Measurements from ENCODE around the gene TIAM1. TPM values are rescaled to one million over a fixed set of nuclear protein-coding genes. Genes with fewer than 3 reads are reported as not detected.
A peak's percentile ranks its signal among the peaks of the same experiment; 100 is the strongest.

TIAM1 gene
- total RNA-seq, 1 experiment from 2014 or later = 18.8 TPM

GRCh38 chr21:31220575-31220974 is 123.5 kb downstream of the TIAM1 start:
- no peak for DNase-seq
- Histone ChIP-seq H3K36me3 (replicated peaks; ENCODE audit: control insufficient read depth, insufficient read depth, low read length) (no peaks in the 10 kb centered on the region), H3K27me3 (ENCODE audit: control insufficient read depth, insufficient read depth, low read length) (no peaks in the 10 kb centered on the region), H3K4me3 (ENCODE audit: insufficient read depth, low read depth, low read length) (no peak overlapping the region)

DNA sequence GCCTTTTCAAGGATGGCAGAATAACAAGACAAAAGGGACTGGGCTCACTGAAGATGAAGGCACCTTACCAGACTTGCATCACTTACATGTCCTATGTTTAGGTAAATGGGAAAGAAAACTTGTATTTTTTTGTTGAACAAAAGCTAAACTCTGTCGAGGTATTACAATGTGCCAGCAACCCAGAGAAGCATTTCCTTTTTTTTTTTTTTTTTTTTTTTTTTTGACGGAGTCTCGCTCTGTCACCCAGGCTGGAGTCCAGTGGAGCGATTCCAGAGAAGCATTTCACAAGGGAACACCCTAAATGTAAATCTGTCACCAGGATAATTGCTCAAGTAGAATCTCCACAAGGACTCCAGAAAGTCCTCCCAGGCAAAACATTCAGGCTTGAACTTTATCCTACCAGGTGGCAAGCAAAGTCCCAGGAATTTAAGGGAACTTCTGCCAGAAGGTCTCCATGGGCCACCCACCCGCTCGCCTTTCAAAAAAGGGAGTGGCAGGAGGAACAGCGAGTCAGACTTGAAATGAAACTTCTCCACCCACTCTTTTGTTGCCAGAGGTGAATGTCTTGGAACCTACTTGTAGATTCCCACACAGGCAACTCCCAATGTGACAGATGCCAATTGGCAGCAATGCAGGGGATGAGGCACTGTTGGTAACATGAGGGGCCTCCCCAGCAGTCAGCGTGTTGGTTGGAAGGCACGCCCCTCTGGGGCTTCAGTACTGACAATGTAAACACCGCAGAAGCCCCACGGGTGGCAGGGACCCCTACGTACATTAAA is 125.0 kb downstream of the TIAM1 start:
- H3K36me3 ChIP-seq (replicated peaks; ENCODE audit: control insufficient read depth, insufficient read depth, low read length) = no peaks in the 10 kb centered on the region
- H3K4me3 ChIP-seq (ENCODE audit: insufficient read depth, low read depth, low read length) = no peak overlapping the region
- no peaks in the 10 kb centered on the region for H3K27me3 ChIP-seq (ENCODE audit: control insufficient read depth, insufficient read depth, low read length)
- DNase-seq = no peak

- Histone ChIP-seq H3K36me3 (replicated peaks; ENCODE audit: control insufficient read depth, insufficient read depth, low read length) (no peaks in the 10 kb centered on the region), H3K27me3 (ENCODE audit: control insufficient read depth, insufficient read depth, low read length) (no peaks in the 10 kb centered on the region), H3K4me3 (ENCODE audit: insufficient read depth, low read depth, low read length) (no peak overlapping the region)
- DNase-seq = no peak
These were observed 127.9 kb downstream of the TIAM1 start for GRCh38 chr21:31216206-31216605.

- no peaks in the 10 kb centered on the region for H3K36me3 ChIP-seq (replicated peaks; ENCODE audit: control insufficient read depth, insufficient read depth, low read length)
- H3K27me3 ChIP-seq (ENCODE audit: control insufficient read depth, insufficient read depth, low read length) = no peaks in the 10 kb centered on the region
- DNase-seq = no peak
- H3K4me3 ChIP-seq (ENCODE audit: insufficient read depth, low read depth, low read length) = no peak overlapping the region
These were observed 130.3 kb downstream of the TIAM1 start for GRCh38 chr21:31213787-31214186.

DNA sequence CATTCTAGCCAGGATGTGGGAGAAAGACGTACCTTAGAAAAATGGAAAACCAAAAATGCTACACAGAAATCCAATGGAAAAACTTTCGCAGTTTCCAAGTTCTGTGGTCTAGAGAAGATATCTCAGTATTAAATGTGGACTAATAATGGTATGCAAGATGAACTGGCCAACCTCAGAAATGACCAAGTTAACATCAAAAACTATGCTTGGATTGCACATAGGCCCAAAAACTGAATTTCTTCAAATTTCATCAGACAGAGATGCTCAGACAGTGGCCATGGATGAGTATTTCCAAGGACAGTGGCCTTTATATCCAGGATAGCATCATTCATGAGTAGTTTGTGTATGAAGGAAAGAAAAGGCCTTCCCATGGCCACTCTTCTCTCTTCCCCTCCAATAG is 132.2 kb downstream of the TIAM1 start:
- no peak for DNase-seq
- Histone ChIP-seq H3K4me3 (ENCODE audit: insufficient read depth, low read depth, low read length) (no peak overlapping the region), H3K36me3 (replicated peaks; ENCODE audit: control insufficient read depth, insufficient read depth, low read length) (no peaks in the 10 kb centered on the region), H3K27me3 (ENCODE audit: control insufficient read depth, insufficient read depth, low read length) (no peaks in the 10 kb centered on the region)

- Histone ChIP-seq H3K27me3 (ENCODE audit: control insufficient read depth, insufficient read depth, low read length) (no peaks in the 10 kb centered on the region), H3K4me3 (ENCODE audit: insufficient read depth, low read depth, low read length) (no peak overlapping the region), H3K36me3 (replicated peaks; ENCODE audit: control insufficient read depth, insufficient read depth, low read length) (no peaks in the 10 kb centered on the region)
- no peak for DNase-seq
These were observed 138.6 kb downstream of the TIAM1 start for GRCh38 chr21:31205412-31205811.

GRCh38 chr21:31204801-31205200 is 139.3 kb downstream of the TIAM1 start:
- Histone ChIP-seq H3K27me3 (ENCODE audit: control insufficient read depth, insufficient read depth, low read length) (no peaks in the 10 kb centered on the region), H3K4me3 (ENCODE audit: insufficient read depth, low read depth, low read length) (no peak overlapping the region), H3K36me3 (replicated peaks; ENCODE audit: control insufficient read depth, insufficient read depth, low read length) (no peaks in the 10 kb centered on the region)
- DNase-seq = no peak

- no peak for DNase-seq
These were observed 140.5 kb downstream of the TIAM1 start for GRCh38 chr21:31203431-31204054.

GRCh38 chr21:31201548-31201947 is 142.5 kb downstream of the TIAM1 start:
- H3K36me3 ChIP-seq (replicated peaks; ENCODE audit: control insufficient read depth, insufficient read depth, low read length) = no peaks in the 10 kb centered on the region
- H3K27me3 ChIP-seq (ENCODE audit: control insufficient read depth, insufficient read depth, low read length) = no peaks in the 10 kb centered on the region
- no peak for DNase-seq
- H3K4me3 ChIP-seq (ENCODE audit: insufficient read depth, low read depth, low read length) = no peak overlapping the region

More at GRCh38 chr21:31203431-31204054, 140.5 kb downstream of the TIAM1 start:
- Histone ChIP-seq H3K36me3 (replicated peaks; ENCODE audit: control insufficient read depth, insufficient read depth, low read length) (no peaks in the 10 kb centered on the region), H3K4me3 (ENCODE audit: insufficient read depth, low read depth, low read length) (no peak overlapping the region), H3K27me3 (ENCODE audit: control insufficient read depth, insufficient read depth, low read length) (no peaks in the 10 kb centered on the region)

DNA sequence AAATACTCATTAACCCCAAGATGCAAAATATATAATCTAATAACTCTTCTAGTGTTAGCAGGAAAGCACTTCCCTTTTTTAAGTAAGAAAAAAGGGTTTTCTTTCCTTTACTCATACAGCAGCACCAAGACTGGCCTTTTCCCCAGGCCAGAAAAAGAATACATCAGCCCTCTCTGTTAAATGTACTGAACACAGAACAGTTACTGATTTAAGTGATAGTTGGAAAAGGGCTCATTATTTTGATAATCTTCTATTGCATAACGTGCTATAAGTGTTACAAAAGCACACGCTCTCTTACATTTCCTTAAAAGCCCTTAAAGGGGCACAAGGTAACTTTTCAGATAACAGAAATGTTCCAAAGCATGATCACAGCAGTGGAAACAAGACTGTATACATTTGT is 142.9 kb downstream of the TIAM1 start:
- no peaks in the 10 kb centered on the region for H3K27me3 ChIP-seq (ENCODE audit: control insufficient read depth, insufficient read depth, low read length)
- DNase-seq = no peak
- H3K36me3 ChIP-seq (replicated peaks; ENCODE audit: control insufficient read depth, insufficient read depth, low read length) = no peaks in the 10 kb centered on the region
- H3K4me3 ChIP-seq (ENCODE audit: insufficient read depth, low read depth, low read length) = no peak overlapping the region

GRCh38 chr21:31198575-31198974 is 145.5 kb downstream of the TIAM1 start:
- Histone ChIP-seq H3K36me3 (replicated peaks; ENCODE audit: control insufficient read depth, insufficient read depth, low read length) (no peaks in the 10 kb centered on the region), H3K27me3 (ENCODE audit: control insufficient read depth, insufficient read depth, low read length) (no peaks in the 10 kb centered on the region), H3K4me3 (ENCODE audit: insufficient read depth, low read depth, low read length) (no peak overlapping the region)
- peak; percentile 30 for DNase-seq

- Histone ChIP-seq H3K4me3 (ENCODE audit: insufficient read depth, low read depth, low read length) (no peak overlapping the region), H3K36me3 (replicated peaks; ENCODE audit: control insufficient read depth, insufficient read depth, low read length) (no peaks in the 10 kb centered on the region; the same call in 1 of the 2 replicates), H3K27me3 (ENCODE audit: control insufficient read depth, insufficient read depth, low read length) (no peaks in the 10 kb centered on the region)
- no peak for DNase-seq
These were observed 147.3 kb downstream of the TIAM1 start for GRCh38 chr21:31196724-31197123.

- no peak for DNase-seq
- Histone ChIP-seq H3K36me3 (replicated peaks; ENCODE audit: control insufficient read depth, insufficient read depth, low read length) (no peaks in the 10 kb centered on the region; the same call in 1 of the 2 replicates), H3K27me3 (ENCODE audit: control insufficient read depth, insufficient read depth, low read length) (no peaks in the 10 kb centered on the region), H3K4me3 (ENCODE audit: insufficient read depth, low read depth, low read length) (no peak overlapping the region)
These were observed 148.6 kb downstream of the TIAM1 start for GRCh38 chr21:31195334-31196015.

GRCh38 chr21:31194510-31195293 is 149.4 kb downstream of the TIAM1 start:
- DNase-seq = no peak
- no peaks in the 10 kb centered on the region for H3K27me3 ChIP-seq (ENCODE audit: control insufficient read depth, insufficient read depth, low read length)
- H3K36me3 ChIP-seq (replicated peaks; ENCODE audit: control insufficient read depth, insufficient read depth, low read length) = no peaks in the 10 kb centered on the region; the same call in 1 of the 2 replicates
- H3K4me3 ChIP-seq (ENCODE audit: insufficient read depth, low read depth, low read length) = no peak overlapping the region

All from H7 (cell line).